B cell (primary cell): ENCODE data around the gene WASF2. TPM values are rescaled to one million over a fixed set of nuclear protein-coding genes. Genes with fewer than 3 reads are reported as not detected.

Source experiments
- ATAC-seq: fragments of 200-7000 bp; cut with Tn5 transposase; one replicate; pipeline ENCODE4 v1.10.0; 2021; ENCODE audit warnings: low read depth, mild to moderate bottlenecking, moderate number of reproducible peaks, moderate library complexity
- CTCF ChIA-PET: fragments of 350-600 bp; sonication (Branson Sonifier 250); formaldehyde crosslinking; loops from one replicate; lab custom pipeline; 2021; ENCODE audit warnings: antibody characterized with exemption, inconsistent platforms; lab: Charles Lee
- POLR2A ChIA-PET: fragments of 350-600 bp; sonication (Branson Sonifier 250); formaldehyde crosslinking; loops from one replicate; lab custom pipeline; 2021; ENCODE audit warnings: antibody characterized with exemption; lab: Charles Lee
- DNase-seq: peaks from one replicate; pipeline ENCODE4 v3.0.0; 2013
- H2AFZ ChIP-seq: 2 replicates; pipeline ENCODE4 v1.6.1; 2012; ENCODE audit warnings: mild to moderate bottlenecking, low read depth, low read length; ENCODE audit not compliant: insufficient read depth, poor library complexity, severe bottlenecking
- H3K27ac ChIP-seq, 2 donors: 1 replicate in 1 of 2; 2 replicates in 1 of 2; pipeline ENCODE4 v1.5.1; 2012 to 2013; ENCODE audit warnings: low read length in 2 of 2, mild to moderate bottlenecking in 2 of 2, moderate library complexity in 1 of 2
- H3K27me3 ChIP-seq, 4 experiments: fragments of 200-600 bp in 1 of 4; sonication (generic) in 1 of 4; replicated peaks in 1 of 4; 1 replicate in 2 of 4; 2 replicates in 2 of 4; pipeline versions ENCODE4 v1.6.1 to v1.7.0; 2013 to 2016; ENCODE audit warnings: low read length in 3 of 4, mild to moderate bottlenecking in 2 of 4, mixed read lengths in 1 of 4, moderate library complexity in 1 of 4; ENCODE audit not compliant: insufficient read depth in 4 of 4, control insufficient read depth in 3 of 4; ENCODE audit errors: control extremely low read depth in 1 of 4
- H3K36me3 ChIP-seq, 2 experiments: replicated peaks in 1 of 2; 1 replicate in 1 of 2; 2 replicates in 1 of 2; pipeline versions ENCODE4 v1.6.1 to v1.7.1; 2013; ENCODE audit warnings: low read length in 1 of 2; ENCODE audit not compliant: insufficient read depth in 2 of 2, control insufficient read depth in 1 of 2; ENCODE audit errors: control extremely low read depth in 1 of 2, extremely low read depth in 1 of 2
- H3K4me1 ChIP-seq, 2 donors: fragments of 200-600 bp in 1 of 2; sonication (generic) in 1 of 2; 1 replicate in 1 of 2; 2 replicates in 1 of 2; pipeline versions ENCODE4 v1.5.1 to v1.6.1; 2013 to 2017; ENCODE audit warnings: low read length in 2 of 2; ENCODE audit not compliant: control insufficient read depth in 2 of 2, insufficient read depth in 2 of 2
- H3K4me2 ChIP-seq: replicated peaks from 2 replicates; pipeline ENCODE3; 2012; ENCODE audit warnings: mild to moderate bottlenecking, low read depth, low read length; ENCODE audit not compliant: poor library complexity, severe bottlenecking
- H3K4me3 ChIP-seq, 5 experiments: fragments of 200-600 bp in 1 of 5; sonication (generic) in 1 of 5; 1 replicate in 3 of 5; 2 replicates in 2 of 5; pipeline versions ENCODE4 v1.5.1 to v1.7.0; 2011 to 2016; ENCODE audit warnings: low read length in 4 of 5, mild to moderate bottlenecking in 4 of 5, low read depth in 2 of 5, control low read depth in 1 of 5, moderate library complexity in 1 of 5; ENCODE audit not compliant: insufficient read depth in 1 of 5; ENCODE audit errors: control extremely low read depth in 1 of 5, extremely low read depth in 1 of 5
- H3K79me2 ChIP-seq: fragments of 200-600 bp; sonication (generic); one replicate; pipeline ENCODE4 v1.6.0; 2016; ENCODE audit warnings: low read length; ENCODE audit not compliant: control insufficient read depth, insufficient read depth
- H3K9ac ChIP-seq: fragments of 200-600 bp; sonication (generic); 2 replicates; pipeline ENCODE4 v1.6.1; 2017; ENCODE audit warnings: mild to moderate bottlenecking, low read length, moderate library complexity
- H3K9me3 ChIP-seq, 3 donors: one replicate each; pipeline versions ENCODE4 v1.6.1 to v1.7.1; 2013; ENCODE audit warnings: low read length in 2 of 3; ENCODE audit not compliant: control insufficient read depth in 2 of 3, insufficient read depth in 1 of 3; ENCODE audit errors: control extremely low read depth in 1 of 3
- H4K20me1 ChIP-seq: 2 replicates; pipeline ENCODE4 v1.6.0; 2012; ENCODE audit warnings: mild to moderate bottlenecking, low read length; ENCODE audit not compliant: insufficient read depth, control insufficient read depth, poor library complexity, severe bottlenecking
- H3K27ac Mint-ChIP-seq: one replicate; pipeline ENCODE4 v1.8.0; 2021; ENCODE audit warnings: mixed read lengths
- H3K27me3 Mint-ChIP-seq: one replicate; pipeline ENCODE4 v1.8.0; 2021; ENCODE audit warnings: mixed read lengths
- H3K4me1 Mint-ChIP-seq: one replicate; pipeline ENCODE4 v1.8.0; 2021; ENCODE audit warnings: mixed read lengths
- H3K4me3 Mint-ChIP-seq: one replicate; pipeline ENCODE4 v1.8.0; 2021; ENCODE audit warnings: mixed read lengths
- H3K9me3 Mint-ChIP-seq: one replicate; pipeline ENCODE4 v1.8.0; 2022; ENCODE audit warnings: mixed read lengths; ENCODE audit not compliant: insufficient read depth
- CTCF ChIP-seq: fragments of 200-600 bp; IDR thresholded peaks from one replicate; pipeline ENCODE4 v1.8.0; 2022; ENCODE audit warnings: antibody characterized with exemption, mild to moderate bottlenecking
- EZH2 ChIP-seq: IDR thresholded peaks from 2 replicates; pipeline ENCODE4 v1.6.1; 2012; ENCODE audit warnings: borderline replicate concordance, low read depth, mild to moderate bottlenecking, moderate library complexity, low read length; ENCODE audit not compliant: insufficient read depth, poor library complexity, severe bottlenecking
- WGBS: methylation state at CpG from one replicate; pipeline ENCODE4 v1.1.5; 2013; ENCODE audit warnings: missing lambda C conversion rate; ENCODE audit not compliant: insufficient coverage; 5-methylcytosine and 5-hydroxymethylcytosine counted together
- intact Hi-C: fragments of 100-400 bp; cut with micrococcal nuclease; formaldehyde crosslinking; loops from one replicate; pipeline ENCODE4 v1.10.0; 2022
- polyA minus RNA-seq: library from RNA; depleted of rRNA, polyadenylated mRNA; stranded (reverse); fragments of >200 nt; gene quantifications from 2 replicates; pipeline ENCODE4 v1.2.3, GENCODE V29; 2012
- polyA plus RNA-seq: library from polyadenylated mRNA; depleted of rRNA; stranded (reverse); fragments of >200 nt; gene quantifications from 2 replicates; pipeline ENCODE4 v1.2.3, GENCODE V29; 2012
- total RNA-seq, 2 donors: library from RNA; stranded (reverse); fragments of 120-200 nt in 1 of 2; gene quantifications; 1 replicate in 1 of 2; 2 replicates in 1 of 2; pipeline versions ENCODE4 v1.2.3 to v1.2.4, GENCODE V29; 2013 to 2022

The WASF2 gene
- 166 and 169 TPM in 2 replicates for total RNA-seq
- 19.3 TPM for total RNA-seq (2013)
- polyA plus RNA-seq = 59.5 and 67.4 TPM in 2 replicates
- 25.5 and 43.5 TPM in 2 replicates for polyA minus RNA-seq

- DNase-seq = peak; percentile 98
- H3K4me1 ChIP-seq = peaks cover 44 to 58% of the 10 kb centered on the region in 2 donors
- no peaks in the 10 kb centered on the region for H3K27me3 ChIP-seq
- peak within 1 kb of the TSS; percentile 99 for H3K27ac Mint-ChIP-seq
- intact Hi-C loops = loop anchor here (1.0 to 2.0 kb wide), 6 partner anchors 35 to 256 kb away; partner anchors contain the start of gene WDTC1
- ChIA-PET CTCF (interaction anchor here (0.6 to 2.7 kb wide), 15 partner anchors 14 to 179 kb away, joined by 3 to 13 read pairs (median 5); no protein-coding TSS in a partner anchor), POLR2A (interaction anchor here (0.5 to 3.8 kb wide), 15 partner anchors 9 to 283 kb away, joined by 3 to 38 read pairs (median 4); partner anchors contain the start of genes AHDC1 and SYTL1)
- no peaks in the 10 kb centered on the region for H3K27me3 Mint-ChIP-seq
- H3K79me2 ChIP-seq = peaks cover 45% of the 10 kb centered on the region
- TF ChIP-seq EZH2 (no peak), CTCF (no peak)
- peak; percentile 90 for ATAC-seq
- no peaks in the 10 kb centered on the region for H3K9me3 ChIP-seq
- peak within 1 kb of the TSS; percentile 79 for H2AFZ ChIP-seq
- H3K4me3 ChIP-seq = peak within 1 kb of the TSS; percentile 78 to 100 (median 99)
- H3K4me1 Mint-ChIP-seq = peaks cover 57% of the 10 kb centered on the region
- peak within 1 kb of the TSS; percentile 89 to 95 for H3K27ac ChIP-seq
- peaks cover 9% of the 10 kb centered on the region for H4K20me1 ChIP-seq
- peak within 1 kb of the TSS; percentile 91 for H3K9ac ChIP-seq
- peaks cover 0 to 3% of the 10 kb centered on the region in 2 experiments for H3K36me3 ChIP-seq
- WGBS = under 1% methylated on average over 50 of the region's 50 CpGs
- peak within 1 kb of the TSS; percentile 99 for H3K4me3 Mint-ChIP-seq
- peak within 1 kb of the TSS; percentile 75 for H3K4me2 ChIP-seq
- H3K9me3 Mint-ChIP-seq = no peaks in the 10 kb centered on the region
Measured at GRCh38 chr1:27489973-27490741, at the start of gene WASF2. Gene WASF2, minus strand, starts transcription at chr1:27490167. Its CDS starts 61,277 bp downstream, at chr1:27428890.
